K562 (cell line): ENCODE results near the gene PBX2. TPM values are rescaled to one million over a fixed set of nuclear protein-coding genes. Genes with fewer than 3 reads are reported as not detected.

Source experiments
- BACH1 ChIP-seq: fragments of 200-800 bp; sonication (Bioruptor generic); IDR thresholded peaks from 2 replicates; pipeline ENCODE4 v1.6.1; 2016; ENCODE audit warnings: missing genetic modification characterization, missing compliant biosample characterization
- CBX3 ChIP-seq, 2 experiments: IDR thresholded peaks; 1 replicate in 1 of 2; 2 replicates in 1 of 2; pipeline ENCODE4 v1.6.1; 2012; ENCODE audit warnings: inconsistent platforms in 2 of 2, low read length in 2 of 2, borderline replicate concordance in 1 of 2, control low read depth in 1 of 2
- CCAR2 ChIP-seq: fragments of 200-400 bp; formaldehyde crosslinking; IDR thresholded peaks from 2 replicates; pipeline ENCODE4 v1.6.1; 2017; ENCODE audit warnings: mild to moderate bottlenecking, low read depth, low read length
- GTF2B ChIP-seq: IDR thresholded peaks from 2 replicates; pipeline ENCODE4 v1.6.1; 2011; ENCODE audit not compliant: insufficient read length; ENCODE audit errors: extremely low read depth
- GTF2F1 ChIP-seq: IDR thresholded peaks from 2 replicates; pipeline ENCODE4 v1.6.1; 2011; ENCODE audit warnings: low read depth, low read length, improper control_type of control experiment
- HNRNPH1 ChIP-seq: fragments of 200-400 bp; formaldehyde crosslinking; optimal IDR thresholded peaks from 2 replicates; pipeline ENCODE3; 2017; ENCODE audit warnings: low read depth, mild to moderate bottlenecking, low read length, moderate library complexity
- MCM3 ChIP-seq: fragments of 450-650 bp; IDR thresholded peaks from 2 replicates; pipeline ENCODE4 v1.6.1; 2016
- MEIS2 ChIP-seq: fragments of 450-650 bp; IDR thresholded peaks from 2 replicates; pipeline ENCODE4 v1.6.1; 2014; ENCODE audit warnings: mild to moderate bottlenecking; ENCODE audit not compliant: partially characterized antibody
- PKNOX1 ChIP-seq: fragments of 450-650 bp; IDR thresholded peaks from 2 replicates; pipeline ENCODE4 v1.6.1; 2016
- POLR2AphosphoS2 ChIP-seq: IDR thresholded peaks from 2 replicates; pipeline ENCODE4 v1.6.1; 2012; ENCODE audit warnings: low read length, improper control_type of control experiment
- POU5F1 ChIP-seq: fragments of 150-350 bp; IDR thresholded peaks from 2 replicates; pipeline ENCODE4 v1.6.1; 2014; ENCODE audit warnings: borderline replicate concordance, low read length, low read depth, mild to moderate bottlenecking; ENCODE audit not compliant: partially characterized antibody
- RB1 ChIP-seq: fragments of 450-650 bp; IDR thresholded peaks from 2 replicates; pipeline ENCODE4 v1.6.1; 2017; ENCODE audit warnings: low read depth, mild to moderate bottlenecking
- SP2 ChIP-seq: IDR thresholded peaks from 2 replicates; pipeline ENCODE4 v1.6.1; 2011; ENCODE audit warnings: mild to moderate bottlenecking, low read depth, low read length, moderate library complexity; ENCODE audit not compliant: poor library complexity, severe bottlenecking; ENCODE audit errors: extremely low read depth
- TAF15 ChIP-seq: fragments of 200-400 bp; formaldehyde crosslinking; IDR thresholded peaks from 2 replicates; pipeline ENCODE4 v1.6.1; 2017; ENCODE audit warnings: mild to moderate bottlenecking, low read depth, low read length, moderate library complexity
- USF1 ChIP-seq: sonication (generic); formaldehyde crosslinking; IDR thresholded peaks from 2 replicates; pipeline ENCODE4 v1.9.0; 2022; ENCODE audit warnings: mild to moderate bottlenecking, missing genetic modification reagents
- ZFP30 ChIP-seq: fragments of 250-450 bp; sonication (Bioruptor Pico); IDR thresholded peaks from 2 replicates; pipeline ENCODE4 v1.8.0; 2022; ENCODE audit warnings: moderate library complexity, mild to moderate bottlenecking, inconsistent platforms, borderline replicate concordance
- ZNF124 ChIP-seq: sonication (generic); formaldehyde crosslinking; IDR thresholded peaks from 2 replicates; pipeline ENCODE4 v1.8.1; 2022; ENCODE audit warnings: missing genetic modification reagents
- ZNF3 ChIP-seq: fragments of 250-450 bp; sonication (Bioruptor Pico); IDR thresholded peaks from 2 replicates; pipeline ENCODE4 v1.5.0; 2021; ENCODE audit warnings: mild to moderate bottlenecking, moderate library complexity
- ZNF780A ChIP-seq: fragments of 250-450 bp; sonication (Bioruptor Pico); IDR thresholded peaks from 2 replicates; pipeline ENCODE4 v1.5.0; 2021; ENCODE audit warnings: mild to moderate bottlenecking
- polyA plus RNA-seq, 8 experiments: library from polyadenylated mRNA; depleted of rRNA in 4 of 8; stranded (reverse) in 5 of 8; unstranded in 3 of 8; fragments of >200 nt; fragmentation: Nextera tagmentation in 2 of 8; fragmentation: Illumina TruSeq in 1 of 8; extraction: Ambion mirVana in 2 of 8; extraction: Trizol in 1 of 8; gene quantifications; 2 replicates each; pipeline versions ENCODE4 v1.2.1 to v1.2.3, GENCODE V29; 2011 to 2014; ENCODE audit warnings: inconsistent platforms in 1 of 8, missing spikeins in 1 of 8
- total RNA-seq, 7 experiments: library from RNA; depleted of rRNA in 6 of 7; stranded (reverse); fragments of >200 nt in 6 of 7; fragmentation: Illumina TruSeq in 2 of 7; extraction: Trizol in 2 of 7; gene quantifications; 2 replicates each; pipeline versions ENCODE4 v1.2.1 to v1.2.3, GENCODE V29; 2011 to 2021; ENCODE audit warnings: low replicate concordance in 1 of 7
- TF ChIP-seq, protein P1 (sequence below): fragments of 200-800 bp; sonication (Bioruptor generic); IDR thresholded peaks from 2 replicates; pipeline ENCODE4 v1.6.1; 2016; ENCODE audit warnings: missing genetic modification characterization, missing compliant biosample characterization

PBX2 gene
- total and polyA plus RNA-seq, 9 of the 15 experiments (the other 6 are each of a cell fraction or from before 2014, with no cell fraction given), result 1.9 to 134 (median 62.5) TPM

DNA sequence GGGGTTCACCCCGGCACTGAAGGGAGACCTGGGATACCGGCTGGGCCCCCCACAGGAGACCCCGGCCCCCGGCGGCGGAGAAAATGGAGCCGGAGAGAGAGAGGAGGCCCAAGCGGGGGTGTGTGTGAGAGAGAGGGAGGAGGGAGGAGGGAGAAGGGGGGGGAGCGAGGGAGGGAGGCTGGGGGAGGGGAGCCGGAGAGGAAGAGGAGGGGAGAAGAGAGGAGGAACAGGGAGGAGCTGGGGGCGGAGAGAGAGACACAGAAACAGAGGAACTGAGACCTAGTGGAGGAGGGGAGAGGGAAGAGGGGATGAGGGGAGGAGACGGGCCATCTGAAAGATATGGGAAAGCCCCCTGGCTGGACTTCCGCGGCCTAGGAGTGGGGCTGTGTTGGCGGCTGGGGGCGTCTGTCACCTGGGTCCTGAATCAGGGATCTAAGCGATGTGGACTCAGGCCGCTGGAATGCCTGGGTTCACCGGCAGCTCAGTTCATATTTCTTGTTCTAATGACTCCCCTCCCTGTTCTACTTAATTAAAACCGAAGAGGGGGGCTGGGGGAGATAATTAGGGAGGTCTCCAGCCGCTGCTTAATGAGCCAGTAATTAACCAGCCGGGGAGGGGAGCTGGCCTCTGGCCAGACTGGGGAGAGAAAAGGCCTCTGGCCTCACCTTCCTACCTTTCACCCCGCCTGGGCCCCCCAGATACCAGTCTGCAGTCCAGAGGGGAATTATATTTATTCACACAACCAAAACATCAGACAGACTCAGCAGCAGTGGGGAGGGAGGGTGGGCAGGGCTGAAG is at the start of gene PBX2 (continued):
- TF ChIP-seq HNRNPH1 (no peak), RB1 (no peak), CBX3 (IDR thresholded peaks at IDR 0.05; ENCODE audit: borderline replicate concordance in 1 of 2, low read length in 2 of 2) (peak in 1 of 2 experiments; percentile 22; a peak in 1 of 3 replicates), MCM3 (no peak), CCAR2 (no peak), TAF15 (no peak), SP2 (no peak), GTF2B (no peak), POLR2AphosphoS2 (peak; percentile 74; the same call in 1 of the 2 replicates), GTF2F1 (no peak), ZFP30 (CRISPR knock-in tag) (no peak), ZNF780A (CRISPR knock-in tag) (no peak), MEIS2 (no peak), PKNOX1 (peak; percentile 75), POU5F1 (no peak), ZNF124 (CRISPR knock-in tag) (no peak), ZNF3 (CRISPR knock-in tag) (no peak), USF1 (CRISPR knock-in tag) (no peak), BACH1 (no peak)
- TF ChIP-seq, protein P1, sequence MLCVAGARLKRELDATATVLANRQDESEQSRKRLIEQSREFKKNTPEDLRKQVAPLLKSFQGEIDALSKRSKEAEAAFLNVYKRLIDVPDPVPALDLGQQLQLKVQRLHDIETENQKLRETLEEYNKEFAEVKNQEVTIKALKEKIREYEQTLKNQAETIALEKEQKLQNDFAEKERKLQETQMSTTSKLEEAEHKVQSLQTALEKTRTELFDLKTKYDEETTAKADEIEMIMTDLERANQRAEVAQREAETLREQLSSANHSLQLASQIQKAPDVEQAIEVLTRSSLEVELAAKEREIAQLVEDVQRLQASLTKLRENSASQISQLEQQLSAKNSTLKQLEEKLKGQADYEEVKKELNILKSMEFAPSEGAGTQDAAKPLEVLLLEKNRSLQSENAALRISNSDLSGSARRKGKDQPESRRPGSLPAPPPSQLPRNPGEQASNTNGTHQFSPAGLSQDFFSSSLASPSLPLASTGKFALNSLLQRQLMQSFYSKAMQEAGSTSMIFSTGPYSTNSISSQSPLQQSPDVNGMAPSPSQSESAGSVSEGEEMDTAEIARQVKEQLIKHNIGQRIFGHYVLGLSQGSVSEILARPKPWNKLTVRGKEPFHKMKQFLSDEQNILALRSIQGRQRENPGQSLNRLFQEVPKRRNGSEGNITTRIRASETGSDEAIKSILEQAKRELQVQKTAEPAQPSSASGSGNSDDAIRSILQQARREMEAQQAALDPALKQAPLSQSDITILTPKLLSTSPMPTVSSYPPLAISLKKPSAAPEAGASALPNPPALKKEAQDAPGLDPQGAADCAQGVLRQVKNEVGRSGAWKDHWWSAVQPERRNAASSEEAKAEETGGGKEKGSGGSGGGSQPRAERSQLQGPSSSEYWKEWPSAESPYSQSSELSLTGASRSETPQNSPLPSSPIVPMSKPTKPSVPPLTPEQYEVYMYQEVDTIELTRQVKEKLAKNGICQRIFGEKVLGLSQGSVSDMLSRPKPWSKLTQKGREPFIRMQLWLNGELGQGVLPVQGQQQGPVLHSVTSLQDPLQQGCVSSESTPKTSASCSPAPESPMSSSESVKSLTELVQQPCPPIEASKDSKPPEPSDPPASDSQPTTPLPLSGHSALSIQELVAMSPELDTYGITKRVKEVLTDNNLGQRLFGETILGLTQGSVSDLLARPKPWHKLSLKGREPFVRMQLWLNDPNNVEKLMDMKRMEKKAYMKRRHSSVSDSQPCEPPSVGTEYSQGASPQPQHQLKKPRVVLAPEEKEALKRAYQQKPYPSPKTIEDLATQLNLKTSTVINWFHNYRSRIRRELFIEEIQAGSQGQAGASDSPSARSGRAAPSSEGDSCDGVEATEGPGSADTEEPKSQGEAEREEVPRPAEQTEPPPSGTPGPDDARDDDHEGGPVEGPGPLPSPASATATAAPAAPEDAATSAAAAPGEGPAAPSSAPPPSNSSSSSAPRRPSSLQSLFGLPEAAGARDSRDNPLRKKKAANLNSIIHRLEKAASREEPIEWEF (CRISPR knock-in tag), result no peak
